ENCODE results near the gene KRT16. TPM values are rescaled to one million over a fixed set of nuclear protein-coding genes. Genes with fewer than 3 reads are reported as not detected.

Gene KRT16
- total and polyA plus RNA-seq, 2 donors (not counting 3 experiments of a cell fraction or from before 2014, with no cell fraction given), result not detected

DNA sequence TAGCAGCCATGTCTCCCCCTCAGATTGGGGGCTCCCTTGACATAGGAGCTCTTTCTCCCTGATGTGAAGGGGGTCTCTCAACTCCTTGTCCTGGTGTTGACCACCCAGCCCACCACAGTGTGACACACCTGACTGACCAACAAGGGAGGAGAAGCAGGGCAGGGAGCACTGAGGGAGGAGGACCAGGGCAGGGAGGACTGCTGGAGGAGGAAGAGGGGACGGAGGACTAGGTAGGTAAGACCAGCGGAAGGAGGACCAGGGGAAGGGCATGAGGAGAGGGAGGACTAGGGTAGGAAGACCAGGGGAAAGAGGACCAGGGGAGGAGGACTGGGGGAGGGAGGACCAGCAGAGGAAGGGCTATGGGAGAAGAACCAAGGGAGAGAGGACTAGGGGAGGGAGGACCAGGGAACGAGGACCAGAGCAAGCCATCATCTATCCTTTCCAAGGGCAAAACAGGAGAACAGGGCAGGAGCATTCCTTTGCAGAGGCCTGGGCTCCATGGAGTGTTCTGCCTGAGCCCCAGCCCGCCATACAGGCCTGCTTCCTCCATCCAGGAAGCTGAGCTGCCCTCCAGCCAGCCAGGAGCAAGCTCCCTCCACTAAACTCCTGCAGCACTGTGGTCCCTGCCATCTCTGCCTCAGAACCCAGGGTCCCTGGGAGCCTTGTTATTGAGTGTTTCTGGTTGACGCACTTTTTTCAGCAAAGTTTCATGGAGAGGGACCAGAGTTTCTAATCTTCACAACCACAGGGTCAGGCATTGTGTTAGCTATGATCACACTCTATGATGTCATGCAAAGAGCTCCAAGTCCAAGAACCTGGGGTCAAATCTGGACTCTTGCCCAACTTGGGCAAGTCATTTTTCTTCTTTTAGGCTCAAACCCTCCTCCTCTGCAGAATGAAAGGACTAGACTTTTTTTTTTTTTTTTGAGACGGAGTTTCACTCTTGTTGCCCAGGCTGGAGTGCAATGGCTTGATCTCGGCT lies 27.2 kb upstream of the KRT16 start:
- ChIA-PET POLR2A (no interaction called here), CTCF (interaction anchor here (1.3 to 4.2 kb wide), 3 partner anchors 9 to 90 kb away, joined by 5 to 28 read pairs (median 17); no protein-coding TSS in a partner anchor)
- H2AFZ ChIP-seq (ENCODE audit: low read depth, low read length), result no peak overlapping the region
- FAIRE-seq (no peak), DNase-seq (ENCODE audit: low read depth, low spot score) (no peak)
- no peaks in the 10 kb centered on the region for H3K9me3 ChIP-seq (replicated peaks; ENCODE audit: control insufficient read depth, insufficient read depth, low read length)
- no peaks in the 10 kb centered on the region for H3K36me3 ChIP-seq (ENCODE audit: control insufficient read depth in 2 of 2, extremely low read depth in 1 of 2, insufficient read depth in 2 of 2, low read length in 2 of 2)
- H3K27me3 ChIP-seq (ENCODE audit: control insufficient read depth in 2 of 2, insufficient read depth in 2 of 2, low read length in 2 of 2), result no peaks in the 10 kb centered on the region
- no peaks in the 10 kb centered on the region for H3K79me2 ChIP-seq (ENCODE audit: control insufficient read depth, insufficient read depth, low read length)
- H3K4me1 ChIP-seq (ENCODE audit: control insufficient read depth, extremely low read depth, insufficient read depth, low read length), result no peaks in the 10 kb centered on the region
- H3K27ac ChIP-seq (ENCODE audit: insufficient read depth, low read depth, low read length), result no peak overlapping the region
- no peak overlapping the region for H3K4me3 ChIP-seq (replicated peaks in 1 of 3; ENCODE audit: insufficient read depth in 1 of 3, low read depth in 1 of 3, low read length in 3 of 3)
- dilution Hi-C loops (cut with MboI; ENCODE audit: extremely low pct_ligation_motif_present, low sequenced_read_pairs), result no loop called here
- intact Hi-C loops (cut with micrococcal nuclease), result no loop called here
- H3K4me2 ChIP-seq (ENCODE audit: insufficient read depth, low read length), result no peak overlapping the region
- H3K9me1 ChIP-seq (replicated peaks; ENCODE audit: control insufficient read depth, extremely low read depth, insufficient read depth, low read length), result no peaks in the 10 kb centered on the region
- no peak overlapping the region for H3K9ac ChIP-seq (replicated peaks; ENCODE audit: extremely low read depth, insufficient read depth, low read length)
- BruUV-seq (replicated peaks), result no TSS peak
- no peaks in the 10 kb centered on the region for H4K20me1 ChIP-seq (replicated peaks; ENCODE audit: control insufficient read depth, extremely low read depth, insufficient read depth, low read length)
- no peak for TF ChIP-seq GATA2 (IDR thresholded peaks at IDR 0.05; ENCODE audit: insufficient read depth, insufficient read length, low read depth, low read length)
- TF ChIP-seq EZH2 (IDR thresholded peaks at IDR 0.05; ENCODE audit: borderline replicate concordance, low read depth, low read length, severe bottlenecking), result no peak
- TF ChIP-seq POLR2A (IDR thresholded peaks at IDR 0.05; ENCODE audit: low read depth, low read length), result no peak
- no peak for TF ChIP-seq CTCF (IDR thresholded peaks at IDR 0.05; ENCODE audit: extremely low read depth in 1 of 2, insufficient read depth in 1 of 2, low read depth in 1 of 2, low read length in 2 of 2)
- TF ChIP-seq POLR2AphosphoS5 (IDR thresholded peaks at IDR 0.05; ENCODE audit: insufficient read depth, low read depth, low read length), result no peak
- TF ChIP-seq MYC (IDR thresholded peaks at IDR 0.05; ENCODE audit: low read depth, low read length), result no peak
- no peak for TF ChIP-seq JUN (IDR thresholded peaks at IDR 0.05; ENCODE audit: borderline replicate concordance, insufficient read depth, insufficient read length, low read depth)
- TF ChIP-seq FOS (IDR thresholded peaks at IDR 0.05; ENCODE audit: borderline replicate concordance, insufficient read depth, low read length), result no peak
- TF ChIP-seq, protein P1, sequence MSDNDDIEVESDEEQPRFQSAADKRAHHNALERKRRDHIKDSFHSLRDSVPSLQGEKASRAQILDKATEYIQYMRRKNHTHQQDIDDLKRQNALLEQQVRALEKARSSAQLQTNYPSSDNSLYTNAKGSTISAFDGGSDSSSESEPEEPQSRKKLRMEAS (IDR thresholded peaks at IDR 0.05; ENCODE audit: insufficient read depth, insufficient read length), result no peak
